ENCODE results near the gene HOXD3. TPM values are rescaled to one million over a fixed set of nuclear protein-coding genes. Genes with fewer than 3 reads are reported as not detected.

HOXD3 gene
- total RNA-seq, 1 experiment from 2014 or later, result not detected

DNA sequence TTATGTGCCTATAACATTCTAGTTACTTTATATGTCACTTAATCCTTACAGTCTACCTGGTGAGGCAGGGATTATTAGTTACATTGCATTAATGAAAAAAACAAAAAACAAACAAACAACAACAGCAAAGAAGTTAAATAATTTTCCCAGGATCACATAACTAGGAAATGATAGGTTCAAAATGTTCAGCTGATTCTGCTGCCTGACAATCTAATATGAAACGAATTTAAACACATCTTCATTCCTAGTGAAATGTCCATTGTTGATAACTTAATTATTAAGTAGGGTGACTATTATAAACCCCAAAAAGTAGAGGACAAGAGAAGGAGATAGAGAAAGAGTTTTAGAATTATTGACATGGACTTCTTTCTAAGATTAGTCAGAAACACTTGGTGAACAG is 54.0 kb downstream of the HOXD3 start:
- no peak overlapping the region for H3K27ac ChIP-seq (ENCODE audit: insufficient read length, low read depth, low read length)
- no peaks in the 10 kb centered on the region for H3K79me1 ChIP-seq (ENCODE audit: insufficient read depth, low read depth, low read length, poor library complexity, severe bottlenecking)
- H3K9me3 ChIP-seq (ENCODE audit: control insufficient read depth, low read depth, low read length), result no peaks in the 10 kb centered on the region
- no peak overlapping the region for H3T11ph ChIP-seq (ENCODE audit: low read length)
- no peak overlapping the region for H3K56ac ChIP-seq (ENCODE audit: insufficient read length, low read depth, low read length)
- no peak overlapping the region for H3K14ac ChIP-seq (ENCODE audit: insufficient read depth, low read length)
- H2BK5ac ChIP-seq (ENCODE audit: insufficient read length, low read length), result no peak overlapping the region
- H3K4ac ChIP-seq (ENCODE audit: low read depth, low read length), result no peak overlapping the region
- no peaks in the 10 kb centered on the region for H4K20me1 ChIP-seq (ENCODE audit: control insufficient read depth, insufficient read depth, insufficient read length)
- H3K4me3 Mint-ChIP-seq, result no peak overlapping the region
- no peak overlapping the region for H3K27ac Mint-ChIP-seq
- no peaks in the 10 kb centered on the region for H3K23me2 ChIP-seq (ENCODE audit: insufficient read length, low read depth, low read length, poor library complexity, severe bottlenecking)
- no peak overlapping the region for H3K4me2 ChIP-seq (ENCODE audit: insufficient read depth, insufficient read length, low read length)
- H3K79me2 ChIP-seq (ENCODE audit: insufficient read depth, low read length), result no peaks in the 10 kb centered on the region
- no peak overlapping the region for H4K5ac ChIP-seq (ENCODE audit: insufficient read length, low read depth, low read length)
- no peak overlapping the region for H3K18ac ChIP-seq (ENCODE audit: insufficient read length, low read depth, low read length)
- peaks cover 7% of the 10 kb centered on the region for H3K27me3 Mint-ChIP-seq (ENCODE audit: low read depth)
- H3K4me1 Mint-ChIP-seq, result no peaks in the 10 kb centered on the region
- no peaks in the 10 kb centered on the region for H3K4me1 ChIP-seq (ENCODE audit: insufficient read depth, low read length)
- H2BK15ac ChIP-seq (ENCODE audit: low read depth, low read length), result no peak overlapping the region
- no peak overlapping the region for H3K9ac ChIP-seq (ENCODE audit: extremely low read depth, insufficient read length, low read length)
- no peak overlapping the region for H2BK12ac ChIP-seq (ENCODE audit: insufficient read length, low read depth, low read length)
- H3K27me3 ChIP-seq (ENCODE audit: insufficient read depth, low read length), result no peaks in the 10 kb centered on the region
- DNase-seq, result no peak
- no peak overlapping the region for H2BK20ac ChIP-seq (ENCODE audit: low read depth, low read length, poor library complexity, severe bottlenecking)
- TF ChIP-seq, protein P1, sequence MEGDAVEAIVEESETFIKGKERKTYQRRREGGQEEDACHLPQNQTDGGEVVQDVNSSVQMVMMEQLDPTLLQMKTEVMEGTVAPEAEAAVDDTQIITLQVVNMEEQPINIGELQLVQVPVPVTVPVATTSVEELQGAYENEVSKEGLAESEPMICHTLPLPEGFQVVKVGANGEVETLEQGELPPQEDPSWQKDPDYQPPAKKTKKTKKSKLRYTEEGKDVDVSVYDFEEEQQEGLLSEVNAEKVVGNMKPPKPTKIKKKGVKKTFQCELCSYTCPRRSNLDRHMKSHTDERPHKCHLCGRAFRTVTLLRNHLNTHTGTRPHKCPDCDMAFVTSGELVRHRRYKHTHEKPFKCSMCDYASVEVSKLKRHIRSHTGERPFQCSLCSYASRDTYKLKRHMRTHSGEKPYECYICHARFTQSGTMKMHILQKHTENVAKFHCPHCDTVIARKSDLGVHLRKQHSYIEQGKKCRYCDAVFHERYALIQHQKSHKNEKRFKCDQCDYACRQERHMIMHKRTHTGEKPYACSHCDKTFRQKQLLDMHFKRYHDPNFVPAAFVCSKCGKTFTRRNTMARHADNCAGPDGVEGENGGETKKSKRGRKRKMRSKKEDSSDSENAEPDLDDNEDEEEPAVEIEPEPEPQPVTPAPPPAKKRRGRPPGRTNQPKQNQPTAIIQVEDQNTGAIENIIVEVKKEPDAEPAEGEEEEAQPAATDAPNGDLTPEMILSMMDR (conservative IDR thresholded peaks at IDR 0.05), result no peak
- no peak overlapping the region for H2BK120ac ChIP-seq (ENCODE audit: low read depth, low read length, poor library complexity, severe bottlenecking)
- H3K23ac ChIP-seq (ENCODE audit: insufficient read length, low read depth, low read length), result no peak overlapping the region
- no peak overlapping the region for H2AFZ ChIP-seq (ENCODE audit: low read length)
- H4K91ac ChIP-seq (ENCODE audit: insufficient read length, low read depth, low read length), result no peak overlapping the region
- no peak overlapping the region for H4K8ac ChIP-seq (replicated peaks; ENCODE audit: insufficient read length, low read depth, low read length)
- H3K36me3 Mint-ChIP-seq (ENCODE audit: insufficient read depth in 1 of 3, low read depth in 3 of 3), result no peaks in the 10 kb centered on the region
- no CpG with 5 or more reads among the region's 1 CpG for WGBS (ENCODE audit: extremely low coverage, insufficient read length, low lambda C conversion rate)
- H2AK5ac ChIP-seq (ENCODE audit: insufficient read length, low read length), result no peak overlapping the region
- H3K9me3 Mint-ChIP-seq, result no peaks in the 10 kb centered on the region

Measured in H9 (cell line).